Measurements from ENCODE around the gene CSAD.
A peak's percentile ranks its signal among the peaks of the same experiment; 100 is the strongest.

CSAD gene

DNA sequence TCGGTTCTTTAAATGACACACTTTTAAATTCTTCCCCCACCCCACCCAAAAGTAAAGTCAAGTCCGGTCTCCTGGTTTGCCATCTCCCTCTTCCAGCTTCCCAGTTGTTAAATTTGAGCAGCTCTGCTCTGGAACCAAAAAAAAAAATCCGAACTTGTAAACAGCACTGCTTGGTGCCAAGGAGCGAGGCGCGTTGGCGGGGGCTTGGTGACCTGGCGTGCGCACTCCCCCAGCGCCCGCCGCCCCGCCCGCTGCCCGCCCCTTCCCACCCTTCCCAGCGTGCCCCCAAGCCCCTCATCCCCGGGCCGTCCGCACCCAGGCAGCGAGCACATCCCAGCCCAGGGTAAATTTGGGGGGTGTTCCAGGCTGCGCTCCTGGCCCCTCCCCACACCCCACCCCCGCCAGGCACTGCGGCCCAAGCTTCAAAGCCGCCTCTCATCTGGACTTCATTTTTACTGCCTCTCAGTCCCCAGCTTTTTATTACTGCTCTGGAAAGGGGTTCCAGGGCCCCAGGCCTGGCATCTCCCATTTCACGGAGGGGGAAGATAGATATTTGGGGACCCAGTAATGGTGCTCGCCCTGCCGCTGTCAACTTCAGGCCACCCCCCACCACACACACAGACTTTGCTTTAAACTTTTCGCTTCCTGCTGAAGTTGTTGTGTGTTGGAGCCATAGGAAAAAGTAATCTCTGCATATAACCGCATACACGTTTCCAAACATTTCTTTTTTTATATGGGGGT lies 38.0 kb upstream of the CSAD start:
- Histone ChIP-seq H3K4me3 (ENCODE audit: low read depth in 1 of 5, low read length in 5 of 5) (peak overlapping the region; percentile 84 to 97 (median 94)), H3K9ac (ENCODE audit: low read length in 5 of 5) (peak overlapping the region; percentile 38 to 84 (median 59)), H3K27me3 (ENCODE audit: control insufficient read depth in 5 of 5, insufficient read depth in 4 of 5, low read length in 5 of 5) (no peaks in the 10 kb centered on the region), H3K9me3 (ENCODE audit: control insufficient read depth in 5 of 5, low read length in 5 of 5) (no peaks in the 10 kb centered on the region), H3K4me1 (ENCODE audit: control insufficient read depth in 5 of 5, insufficient read depth in 5 of 5, low read length in 5 of 5) (peaks cover 22 to 90% (median 83%) of the 10 kb centered on the region in 5 donors), H3K36me3 (ENCODE audit: control insufficient read depth in 5 of 5, insufficient read depth in 5 of 5, low read length in 5 of 5) (peaks cover 0 to 21% (median 19%) of the 10 kb centered on the region in 5 donors), H3K27ac (ENCODE audit: low read depth, low read length) (peak overlapping the region; percentile 100)

DNA sequence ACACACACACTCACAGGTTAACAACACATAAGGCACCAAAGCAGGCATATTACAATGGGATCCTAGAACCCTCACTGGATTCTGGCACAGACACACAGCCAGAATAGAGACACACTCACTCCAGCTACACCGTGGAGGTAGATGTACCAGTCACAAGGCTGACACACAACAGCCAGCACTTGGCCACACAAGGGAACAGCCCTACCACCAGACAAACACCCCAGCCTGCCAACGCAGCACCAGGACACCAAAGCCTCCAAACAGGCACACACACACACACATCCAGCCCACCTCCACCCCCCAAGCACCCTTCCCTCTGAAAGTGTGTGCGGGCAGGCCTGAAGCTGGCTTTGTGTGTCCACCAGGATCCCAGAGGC lies 37.2 kb upstream of the CSAD start:
- H3K27ac ChIP-seq (ENCODE audit: low read depth, low read length): peak overlapping the region; percentile 100
- peak overlapping the region in 4 of 5 donors; percentile 38 to 68 (median 55) for H3K9ac ChIP-seq (ENCODE audit: low read length in 5 of 5)
- H3K4me3 ChIP-seq (ENCODE audit: low read depth in 1 of 5, low read length in 5 of 5): peak overlapping the region; percentile 11 to 96 (median 72)
- no peaks in the 10 kb centered on the region for H3K9me3 ChIP-seq (ENCODE audit: control insufficient read depth in 5 of 5, low read length in 5 of 5)
- H3K27me3 ChIP-seq (ENCODE audit: control insufficient read depth in 5 of 5, insufficient read depth in 4 of 5, low read length in 5 of 5): no peaks in the 10 kb centered on the region
- peaks cover 0 to 29% (median 24%) of the 10 kb centered on the region in 5 donors for H3K36me3 ChIP-seq (ENCODE audit: control insufficient read depth in 5 of 5, insufficient read depth in 5 of 5, low read length in 5 of 5)
- H3K4me1 ChIP-seq (ENCODE audit: control insufficient read depth in 5 of 5, insufficient read depth in 5 of 5, low read length in 5 of 5): peaks cover 20 to 90% (median 82%) of the 10 kb centered on the region in 5 donors

DNA sequence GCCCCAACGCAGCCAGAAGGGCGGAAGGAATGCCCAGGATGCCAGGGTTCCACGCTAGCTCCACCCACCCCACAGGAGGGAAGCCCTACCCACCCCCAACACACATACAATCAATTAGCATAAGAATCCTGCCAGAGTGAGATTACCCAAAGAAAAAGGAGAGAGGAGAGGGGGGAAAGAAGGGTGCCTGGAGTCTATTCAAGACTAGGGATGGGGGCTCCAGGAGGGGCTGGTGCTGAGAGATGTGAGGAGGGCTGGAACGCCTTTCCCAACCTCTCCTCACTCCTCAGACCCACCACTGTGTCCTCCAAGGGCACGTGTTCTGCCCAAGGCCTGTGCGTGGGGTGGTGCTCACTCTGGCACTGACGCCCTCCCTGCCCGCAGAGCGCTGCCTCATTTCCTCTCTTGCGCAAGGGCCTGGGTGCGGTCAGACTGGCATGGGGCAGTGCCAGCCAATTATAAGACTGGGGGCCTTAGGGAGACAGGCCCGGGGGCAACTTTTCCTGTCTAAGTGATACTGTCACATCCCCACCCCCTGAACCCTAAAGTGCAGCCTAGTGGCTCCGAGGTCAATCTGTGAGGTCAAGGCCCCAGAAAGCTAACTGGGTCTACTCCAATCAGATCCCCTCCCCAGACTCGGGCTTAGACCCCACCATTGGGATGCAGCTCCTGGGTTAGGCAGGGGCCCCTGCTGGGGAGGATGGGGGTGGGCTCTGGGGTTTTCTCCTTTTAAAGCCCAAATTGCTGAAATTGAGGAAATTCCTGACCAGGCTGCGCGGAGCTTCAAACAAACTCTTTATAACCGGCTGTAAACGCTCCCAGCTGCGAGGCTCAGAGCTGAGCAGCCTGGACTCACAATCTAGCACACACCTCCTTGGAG lies 36.6 kb upstream of the CSAD start:
- H3K4me3 ChIP-seq (ENCODE audit: low read depth in 1 of 5, low read length in 5 of 5): peak overlapping the region; percentile 11 to 96 (median 72)
- peak overlapping the region in 4 of 5 donors; percentile 32 to 68 (median 55) for H3K9ac ChIP-seq (ENCODE audit: low read length in 5 of 5)
- H3K4me1 ChIP-seq (ENCODE audit: control insufficient read depth in 5 of 5, insufficient read depth in 5 of 5, low read length in 5 of 5): peaks cover 20 to 83% (median 76%) of the 10 kb centered on the region in 5 donors
- peak overlapping the region; percentile 100 for H3K27ac ChIP-seq (ENCODE audit: low read depth, low read length)
- H3K27me3 ChIP-seq (ENCODE audit: control insufficient read depth in 5 of 5, insufficient read depth in 4 of 5, low read length in 5 of 5): no peaks in the 10 kb centered on the region
- no peaks in the 10 kb centered on the region for H3K9me3 ChIP-seq (ENCODE audit: control insufficient read depth in 5 of 5, low read length in 5 of 5)
- peaks cover 0 to 35% (median 30%) of the 10 kb centered on the region in 5 donors for H3K36me3 ChIP-seq (ENCODE audit: control insufficient read depth in 5 of 5, insufficient read depth in 5 of 5, low read length in 5 of 5)

DNA sequence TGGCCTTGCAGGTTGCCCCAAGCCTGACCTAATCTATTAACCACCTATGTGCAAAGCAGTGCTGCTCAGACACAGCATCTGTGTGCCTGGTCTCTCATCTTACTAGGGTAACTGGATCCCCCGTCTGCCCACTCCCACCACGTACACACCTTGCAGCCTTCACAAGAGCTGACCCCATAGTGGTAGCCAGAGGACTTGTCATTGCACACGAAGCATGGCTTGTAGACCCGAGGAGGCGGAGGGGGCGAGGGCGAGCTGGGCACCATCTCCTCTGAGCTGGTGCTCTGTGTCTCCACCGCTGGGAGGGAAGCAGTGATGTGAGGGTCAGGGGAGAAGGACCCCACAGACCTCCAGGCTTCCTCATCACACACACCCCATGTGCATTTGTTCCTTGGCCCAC lies 34.8 kb upstream of the CSAD start:
- Histone ChIP-seq H3K9me3 (ENCODE audit: control insufficient read depth in 5 of 5, low read length in 5 of 5) (no peaks in the 10 kb centered on the region), H3K4me3 (ENCODE audit: low read depth in 1 of 5, low read length in 5 of 5) (peak overlapping the region in 1 of 5 donors; percentile 33), H3K27me3 (ENCODE audit: control insufficient read depth in 5 of 5, insufficient read depth in 4 of 5, low read length in 5 of 5) (no peaks in the 10 kb centered on the region), H3K9ac (ENCODE audit: low read length in 5 of 5) (no peak overlapping the region), H3K27ac (ENCODE audit: low read depth, low read length) (peak overlapping the region; percentile 100), H3K4me1 (ENCODE audit: control insufficient read depth in 5 of 5, insufficient read depth in 5 of 5, low read length in 5 of 5) (peaks cover 18 to 71% (median 66%) of the 10 kb centered on the region in 5 donors), H3K36me3 (ENCODE audit: control insufficient read depth in 5 of 5, insufficient read depth in 5 of 5, low read length in 5 of 5) (peaks cover 3 to 53% (median 48%) of the 10 kb centered on the region in 5 donors)

DNA sequence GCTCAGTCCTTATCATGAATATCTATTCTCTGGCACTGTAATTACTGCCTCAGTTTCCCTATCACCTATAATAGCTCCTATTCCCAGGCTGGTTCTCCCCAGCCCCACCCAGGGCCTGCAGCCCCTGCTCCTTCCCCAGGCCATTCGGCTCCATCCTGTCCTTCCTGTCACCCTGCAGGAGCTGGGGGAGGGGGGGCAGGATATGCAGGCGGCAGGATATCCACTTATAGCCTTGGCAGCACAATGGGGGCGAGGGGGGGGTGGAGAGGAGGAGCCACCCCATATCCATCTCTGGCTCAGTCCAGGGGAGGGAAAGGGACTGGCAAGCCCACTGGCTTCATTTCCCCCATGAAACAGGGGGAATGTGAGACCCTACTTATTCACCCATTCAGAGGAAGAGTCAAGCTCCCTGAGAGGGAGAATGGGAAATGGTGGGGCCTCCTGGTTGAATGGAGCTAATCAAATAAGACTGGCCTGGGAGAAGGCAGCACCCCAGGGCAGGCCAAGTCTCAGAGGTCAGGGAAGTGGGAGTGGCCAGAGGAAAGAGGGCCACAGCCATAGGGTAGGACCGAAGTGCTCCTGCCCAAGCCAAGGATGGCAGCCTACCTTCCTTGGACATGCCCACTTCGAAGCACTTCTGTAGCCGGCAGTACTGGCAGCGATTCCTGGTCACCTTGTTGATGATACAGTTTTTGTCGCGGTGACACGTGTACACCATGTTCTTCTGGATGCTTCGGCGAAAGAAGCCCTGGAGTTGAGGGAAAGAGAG lies 34.1 kb upstream of the CSAD start:
- Histone ChIP-seq H3K4me1 (ENCODE audit: control insufficient read depth in 5 of 5, insufficient read depth in 5 of 5, low read length in 5 of 5) (peaks cover 18 to 68% (median 63%) of the 10 kb centered on the region in 5 donors), H3K27ac (ENCODE audit: low read depth, low read length) (peak overlapping the region; percentile 100), H3K36me3 (ENCODE audit: control insufficient read depth in 5 of 5, insufficient read depth in 5 of 5, low read length in 5 of 5) (peaks cover 3 to 57% (median 53%) of the 10 kb centered on the region in 5 donors), H3K9ac (ENCODE audit: low read length in 5 of 5) (peak overlapping the region in 1 of 5 donors; percentile 6), H3K9me3 (ENCODE audit: control insufficient read depth in 5 of 5, low read length in 5 of 5) (no peaks in the 10 kb centered on the region), H3K4me3 (ENCODE audit: low read depth in 1 of 5, low read length in 5 of 5) (peak overlapping the region in 3 of 5 donors; percentile 9 to 33 (median 29)), H3K27me3 (ENCODE audit: control insufficient read depth in 5 of 5, insufficient read depth in 4 of 5, low read length in 5 of 5) (no peaks in the 10 kb centered on the region)

DNA sequence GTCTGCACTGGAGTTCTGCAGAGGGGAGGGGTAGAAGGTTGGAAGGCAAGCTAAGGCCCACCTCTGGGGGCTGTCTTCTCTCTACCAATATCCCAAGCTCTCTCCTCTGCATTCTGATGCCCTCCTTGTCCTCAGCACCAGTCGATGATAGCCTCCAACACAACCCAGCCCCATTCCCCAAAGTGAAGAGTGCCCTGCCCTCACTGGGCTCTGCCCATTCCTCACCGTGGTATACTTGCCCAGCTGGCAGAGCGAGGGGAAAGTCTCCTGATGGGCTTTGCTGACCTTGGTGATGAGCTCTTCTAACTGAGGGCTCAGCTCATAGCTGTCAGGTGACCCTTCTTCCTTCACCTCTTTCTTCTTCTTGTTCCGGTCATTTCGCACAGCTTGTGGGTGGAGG lies 33.5 kb upstream of the CSAD start:
- Histone ChIP-seq H3K9ac (ENCODE audit: low read length in 5 of 5) (peak overlapping the region in 1 of 5 donors; percentile 6), H3K27me3 (ENCODE audit: control insufficient read depth in 5 of 5, insufficient read depth in 4 of 5, low read length in 5 of 5) (no peaks in the 10 kb centered on the region), H3K9me3 (ENCODE audit: control insufficient read depth in 5 of 5, low read length in 5 of 5) (no peaks in the 10 kb centered on the region), H3K4me1 (ENCODE audit: control insufficient read depth in 5 of 5, insufficient read depth in 5 of 5, low read length in 5 of 5) (peaks cover 17 to 66% (median 60%) of the 10 kb centered on the region in 5 donors), H3K36me3 (ENCODE audit: control insufficient read depth in 5 of 5, insufficient read depth in 5 of 5, low read length in 5 of 5) (peaks cover 3 to 57% (median 53%) of the 10 kb centered on the region in 5 donors), H3K27ac (ENCODE audit: low read depth, low read length) (peak overlapping the region; percentile 100), H3K4me3 (ENCODE audit: low read depth in 1 of 5, low read length in 5 of 5) (peak overlapping the region in 3 of 5 donors; percentile 0 to 29 (median 9))

DNA sequence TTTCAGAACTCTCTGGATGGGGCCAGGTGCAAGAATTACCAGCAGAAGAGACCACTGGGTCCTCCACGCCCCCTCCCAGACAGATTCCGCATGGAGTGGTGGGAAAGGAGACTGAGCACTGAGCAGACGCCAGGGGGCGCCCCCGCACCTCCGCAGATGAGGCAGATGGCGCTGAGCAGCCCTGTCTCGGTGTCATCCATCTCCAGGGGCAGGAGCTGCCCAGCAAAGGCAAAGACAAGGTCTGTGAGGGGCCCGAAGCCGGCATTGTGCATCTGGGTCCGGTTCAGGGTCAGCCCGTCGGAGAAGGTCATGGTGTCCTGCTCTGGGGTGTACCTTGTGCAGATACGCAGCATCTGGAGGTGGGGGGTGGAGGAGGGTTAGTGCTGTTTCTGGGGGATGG lies 32.6 kb upstream of the CSAD start:
- Histone ChIP-seq H3K27me3 (ENCODE audit: control insufficient read depth in 5 of 5, insufficient read depth in 4 of 5, low read length in 5 of 5) (no peaks in the 10 kb centered on the region), H3K9ac (ENCODE audit: low read length in 5 of 5) (no peak overlapping the region), H3K27ac (ENCODE audit: low read depth, low read length) (no peak overlapping the region), H3K4me3 (ENCODE audit: low read depth in 1 of 5, low read length in 5 of 5) (no peak overlapping the region), H3K36me3 (ENCODE audit: control insufficient read depth in 5 of 5, insufficient read depth in 5 of 5, low read length in 5 of 5) (peaks cover 3 to 57% (median 53%) of the 10 kb centered on the region in 5 donors), H3K4me1 (ENCODE audit: control insufficient read depth in 5 of 5, insufficient read depth in 5 of 5, low read length in 5 of 5) (peaks cover 17 to 67% (median 62%) of the 10 kb centered on the region in 5 donors), H3K9me3 (ENCODE audit: control insufficient read depth in 5 of 5, low read length in 5 of 5) (no peaks in the 10 kb centered on the region)

DNA sequence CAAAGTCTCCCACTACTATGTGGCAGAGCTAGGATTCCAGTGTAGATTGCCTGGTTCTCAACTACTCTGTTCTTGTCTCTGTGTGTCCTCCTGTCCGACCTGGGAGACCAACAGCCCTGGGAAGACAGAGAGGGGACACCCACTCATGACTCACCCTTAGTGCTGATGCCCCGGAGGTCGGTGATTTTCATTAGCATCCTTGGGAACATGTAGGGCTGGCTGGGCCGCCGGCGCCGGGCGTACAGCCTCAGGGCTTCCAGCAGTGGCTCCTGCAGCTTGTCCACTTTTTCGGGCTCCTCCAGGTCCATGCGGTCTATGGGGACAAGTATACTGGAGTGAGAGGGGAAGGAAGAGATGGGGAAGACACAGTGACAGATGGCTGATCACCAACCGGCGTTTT lies 32.2 kb upstream of the CSAD start:
- Histone ChIP-seq H3K27ac (ENCODE audit: low read depth, low read length) (no peak overlapping the region), H3K36me3 (ENCODE audit: control insufficient read depth in 5 of 5, insufficient read depth in 5 of 5, low read length in 5 of 5) (peaks cover 3 to 57% (median 53%) of the 10 kb centered on the region in 5 donors), H3K4me1 (ENCODE audit: control insufficient read depth in 5 of 5, insufficient read depth in 5 of 5, low read length in 5 of 5) (peaks cover 16 to 65% (median 61%) of the 10 kb centered on the region in 5 donors), H3K9me3 (ENCODE audit: control insufficient read depth in 5 of 5, low read length in 5 of 5) (no peaks in the 10 kb centered on the region), H3K4me3 (ENCODE audit: low read depth in 1 of 5, low read length in 5 of 5) (no peak overlapping the region), H3K9ac (ENCODE audit: low read length in 5 of 5) (no peak overlapping the region), H3K27me3 (ENCODE audit: control insufficient read depth in 5 of 5, insufficient read depth in 4 of 5, low read length in 5 of 5) (no peaks in the 10 kb centered on the region)

DNA sequence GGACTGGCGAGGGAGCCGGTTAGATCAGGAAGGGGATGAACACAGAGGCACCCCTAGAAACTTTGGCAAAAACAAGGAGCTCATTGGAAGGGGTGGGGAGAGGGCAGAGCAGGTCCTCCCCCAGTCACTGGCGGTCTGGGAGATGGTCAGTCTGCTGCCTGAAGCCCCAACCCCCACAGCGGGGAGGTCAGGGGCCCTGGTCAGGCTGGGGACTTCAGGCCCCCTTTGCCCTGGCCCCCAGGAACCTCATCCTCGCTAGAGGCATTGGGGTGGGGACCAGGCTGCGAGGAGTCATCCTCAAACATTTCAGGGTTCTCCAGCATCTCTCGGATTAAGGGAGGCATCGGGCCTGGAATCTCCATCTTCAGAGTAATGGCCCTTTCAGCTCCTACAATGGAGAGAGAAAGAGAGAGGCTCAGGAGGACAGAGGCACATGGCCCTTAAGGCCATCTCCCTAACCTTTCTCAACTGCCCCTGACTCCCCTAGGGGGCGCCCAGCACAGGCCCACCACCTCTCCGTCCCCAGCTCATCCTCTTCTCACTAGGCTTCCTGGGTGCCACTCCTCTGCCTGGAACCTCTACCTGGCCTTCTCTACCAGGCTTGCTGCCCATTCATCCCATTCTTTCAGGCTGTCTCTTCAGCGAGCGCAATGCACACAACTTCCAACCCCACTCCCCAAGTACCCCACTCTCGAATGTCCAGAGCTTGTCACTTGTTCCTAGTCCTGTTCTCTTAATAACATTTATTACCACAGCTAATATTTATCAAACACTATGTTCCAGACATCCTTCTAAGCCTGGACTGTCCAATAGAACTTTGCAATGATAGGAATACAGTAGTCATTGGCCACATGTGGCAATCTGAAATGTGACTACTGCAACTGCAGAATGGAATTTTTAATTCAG lies 31.0 kb upstream of the CSAD start:
- H3K9ac ChIP-seq (ENCODE audit: low read length in 5 of 5): no peak overlapping the region
- peaks cover 14 to 58% (median 52%) of the 10 kb centered on the region in 5 donors for H3K4me1 ChIP-seq (ENCODE audit: control insufficient read depth in 5 of 5, insufficient read depth in 5 of 5, low read length in 5 of 5)
- no peak overlapping the region for H3K4me3 ChIP-seq (ENCODE audit: low read depth in 1 of 5, low read length in 5 of 5)
- peaks cover 3 to 57% (median 53%) of the 10 kb centered on the region in 5 donors for H3K36me3 ChIP-seq (ENCODE audit: control insufficient read depth in 5 of 5, insufficient read depth in 5 of 5, low read length in 5 of 5)
- no peaks in the 10 kb centered on the region for H3K9me3 ChIP-seq (ENCODE audit: control insufficient read depth in 5 of 5, low read length in 5 of 5)
- no peaks in the 10 kb centered on the region for H3K27me3 ChIP-seq (ENCODE audit: control insufficient read depth in 5 of 5, insufficient read depth in 4 of 5, low read length in 5 of 5)
- H3K27ac ChIP-seq (ENCODE audit: low read depth, low read length): no peak overlapping the region

Measured in subcutaneous abdominal adipose tissue (tissue), 5 donors.